Effector memory CD4-positive, alpha-beta T cell (primary cell): ENCODE measurements around the gene KCNN1.

Source experiments
- DNase-seq, 3 donors: peaks; one replicate each; pipeline ENCODE4 v3.0.0-alpha.2; 2020
- H3K27ac ChIP-seq: 2 replicates; pipeline ENCODE4 v1.7.0; 2013; ENCODE audit warnings: mild to moderate bottlenecking, low read length, moderate library complexity; ENCODE audit not compliant: insufficient read depth, poor library complexity, severe bottlenecking
- H3K27me3 ChIP-seq: replicated peaks from 2 replicates; pipeline ENCODE4 v1.7.0; 2013; ENCODE audit warnings: mild to moderate bottlenecking, low read length; ENCODE audit not compliant: insufficient read depth, control insufficient read depth, poor library complexity, severe bottlenecking
- H3K36me3 ChIP-seq: 2 replicates; pipeline ENCODE4 v1.7.0; 2013; ENCODE audit warnings: mild to moderate bottlenecking, low read length, moderate library complexity; ENCODE audit not compliant: control insufficient read depth, insufficient read depth
- H3K4me1 ChIP-seq: 2 replicates; pipeline ENCODE4 v1.7.0; 2013; ENCODE audit warnings: low read length, mild to moderate bottlenecking; ENCODE audit not compliant: control insufficient read depth, insufficient read depth, poor library complexity, severe bottlenecking
- H3K4me3 ChIP-seq: 2 replicates; pipeline ENCODE4 v1.7.0; 2013; ENCODE audit warnings: low read length, low read depth, mild to moderate bottlenecking; ENCODE audit not compliant: insufficient read depth, poor library complexity, severe bottlenecking
- H3K9me3 ChIP-seq: 2 replicates; pipeline ENCODE4 v1.7.0; 2013; ENCODE audit warnings: mild to moderate bottlenecking, low read length, moderate library complexity; ENCODE audit not compliant: control insufficient read depth

Gene KCNN1

DNA sequence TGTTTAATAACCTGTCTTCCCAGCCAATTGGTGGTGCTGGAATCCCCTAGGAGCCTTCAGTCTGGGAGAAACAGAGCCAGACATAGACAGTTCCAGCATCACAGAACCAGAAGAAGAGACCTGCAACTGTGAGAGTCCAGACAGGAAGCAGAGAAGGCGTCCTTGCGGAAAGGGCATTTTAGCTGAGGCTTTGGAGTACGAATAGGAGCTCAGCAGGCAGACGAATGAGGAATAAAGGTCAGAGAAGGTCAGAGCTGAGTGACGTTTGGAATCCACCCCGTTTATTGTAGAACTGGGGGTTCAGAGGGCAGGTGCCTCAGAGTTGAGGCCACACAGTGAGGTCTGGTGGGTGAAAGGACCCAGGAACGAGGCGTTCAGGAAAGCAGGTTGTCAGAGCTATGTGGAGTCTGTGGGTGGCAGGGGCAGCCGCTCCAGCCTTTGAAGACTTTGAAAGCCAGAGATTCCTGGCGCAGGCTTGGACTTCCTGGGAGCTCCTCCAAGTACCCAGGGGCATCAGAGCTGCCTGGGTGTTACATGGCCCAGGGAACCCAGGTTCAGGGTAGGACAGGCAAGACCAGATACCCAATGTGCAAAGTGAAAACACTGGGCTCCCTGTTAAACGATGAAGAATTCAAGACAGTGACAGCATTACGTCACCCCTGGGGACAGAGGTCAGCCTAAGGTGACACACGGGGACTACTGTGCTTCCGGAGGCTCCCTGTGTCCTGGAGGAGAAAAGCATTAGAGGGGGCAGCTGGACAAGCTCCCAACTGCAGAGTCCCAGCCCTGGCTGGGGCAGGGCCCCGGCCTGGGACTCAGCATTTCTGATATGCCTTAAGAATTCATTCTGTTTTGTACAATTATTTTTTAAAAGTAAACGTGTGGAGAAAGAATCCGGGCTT, 46.6 kb downstream of the KCNN1 start:
- peaks cover 48% of the 10 kb centered on the region for H3K4me1 ChIP-seq

GRCh38 chr19:18014197-18014596, 47.3 kb downstream of the KCNN1 start:
- Histone ChIP-seq H3K27ac (peak overlapping the region; percentile 75), H3K9me3 (no peaks in the 10 kb centered on the region), H3K4me3 (peak overlapping the region; percentile 29), H3K27me3 (no peaks in the 10 kb centered on the region), H3K4me1 (peaks cover 41% of the 10 kb centered on the region), H3K36me3 (peaks cover 38% of the 10 kb centered on the region)
- peak in 1 of 3 donors; percentile 54 for DNase-seq

More for the DNA sequence above, 46.6 kb downstream of the KCNN1 start:
- Histone ChIP-seq H3K27ac (peak overlapping the region; percentile 75), H3K9me3 (no peaks in the 10 kb centered on the region), H3K36me3 (peaks cover 45% of the 10 kb centered on the region), H3K4me3 (peak overlapping the region; percentile 29), H3K27me3 (no peaks in the 10 kb centered on the region)
- no peak for DNase-seq

DNA sequence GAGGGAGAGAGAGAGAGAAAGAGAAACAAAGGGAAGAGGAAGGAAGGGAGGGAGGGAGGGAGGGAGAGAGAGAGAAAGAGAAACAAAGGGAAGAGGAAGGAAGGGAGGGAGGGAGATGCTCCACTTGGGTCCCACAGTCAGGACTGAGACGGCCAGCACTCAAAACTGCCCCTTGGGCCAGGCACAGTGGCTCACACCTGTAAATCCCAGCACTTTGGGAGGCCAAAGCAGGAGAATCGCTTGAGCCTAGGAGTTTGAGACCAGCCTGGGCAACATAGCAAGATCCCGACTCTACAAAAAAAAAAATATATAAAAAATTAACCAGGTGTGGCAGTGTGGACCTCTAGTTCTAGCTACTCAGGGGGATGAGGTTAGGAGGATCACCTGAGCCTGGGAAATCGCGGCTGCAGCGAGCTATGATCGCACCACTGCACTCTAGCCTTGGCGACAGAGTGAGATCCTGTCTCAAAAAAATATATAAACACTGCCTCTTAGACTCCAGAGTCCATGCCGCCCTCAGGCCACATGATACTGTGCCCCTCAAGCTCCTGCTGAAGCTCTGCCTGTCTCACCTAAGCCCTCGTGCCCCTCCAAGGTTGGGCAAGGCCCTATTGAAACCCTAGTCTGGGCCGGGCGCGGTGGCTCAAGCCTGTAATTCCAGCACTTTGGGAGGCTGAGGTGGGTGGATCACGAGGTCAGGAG, 49.5 kb downstream of the KCNN1 start:
- Histone ChIP-seq H3K27ac (no peak overlapping the region), H3K27me3 (no peaks in the 10 kb centered on the region), H3K4me3 (no peak overlapping the region), H3K4me1 (peaks cover 46% of the 10 kb centered on the region), H3K36me3 (peaks cover 18% of the 10 kb centered on the region), H3K9me3 (no peaks in the 10 kb centered on the region)
- no peak for DNase-seq

GRCh38 chr19:18017275-18018083, 50.6 kb downstream of the KCNN1 start:
- no peaks in the 10 kb centered on the region for H3K9me3 ChIP-seq
- H3K4me1 ChIP-seq = peaks cover 54% of the 10 kb centered on the region
- no peak overlapping the region for H3K4me3 ChIP-seq
- no peak for DNase-seq
- H3K36me3 ChIP-seq = peaks cover 10% of the 10 kb centered on the region
- H3K27ac ChIP-seq = peak overlapping the region; percentile 31
- H3K27me3 ChIP-seq = no peaks in the 10 kb centered on the region

- Histone ChIP-seq H3K36me3 (no peaks in the 10 kb centered on the region), H3K4me3 (no peak overlapping the region), H3K9me3 (no peaks in the 10 kb centered on the region), H3K27me3 (no peaks in the 10 kb centered on the region), H3K4me1 (peaks cover 50% of the 10 kb centered on the region), H3K27ac (peak overlapping the region; percentile 73)
- no peak for DNase-seq
Measured at GRCh38 chr19:18020212-18021085, 53.5 kb downstream of the KCNN1 start.

DNA sequence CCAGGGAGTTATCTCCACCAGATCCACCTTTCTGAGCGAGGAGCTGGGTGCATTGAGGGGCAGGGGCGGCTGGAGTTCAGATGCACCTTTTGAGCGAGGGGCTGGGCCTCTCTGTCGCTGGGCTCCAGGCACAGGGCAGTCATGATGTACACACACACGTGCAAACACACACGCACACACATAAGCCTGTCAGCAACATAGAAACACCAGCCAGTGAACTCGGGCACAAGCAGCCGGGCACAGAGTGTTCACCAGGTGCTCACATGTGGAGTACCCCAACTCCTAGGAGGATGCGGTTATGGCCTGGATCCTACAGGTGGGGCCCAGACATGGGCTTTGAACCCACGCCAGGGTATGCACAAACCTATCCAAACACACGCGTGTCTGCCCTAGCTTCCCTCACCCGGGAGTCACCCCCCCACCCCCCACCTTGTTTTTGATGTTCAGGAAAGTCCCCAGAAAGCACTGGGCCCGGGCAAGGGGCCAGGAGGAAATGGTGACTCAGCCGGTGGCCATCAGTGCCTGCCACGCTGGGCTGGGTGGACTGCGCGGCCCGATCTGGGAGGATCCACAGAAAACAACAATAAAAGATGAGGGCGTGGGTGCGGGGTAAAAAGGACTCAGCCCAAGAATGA, 54.3 kb downstream of the KCNN1 start:
- Histone ChIP-seq H3K27ac (peak overlapping the region; percentile 73), H3K4me3 (no peak overlapping the region), H3K9me3 (no peaks in the 10 kb centered on the region), H3K36me3 (no peaks in the 10 kb centered on the region), H3K27me3 (no peaks in the 10 kb centered on the region), H3K4me1 (peaks cover 45% of the 10 kb centered on the region)
- DNase-seq = peak; percentile 71 to 82 (median 73)

DNA sequence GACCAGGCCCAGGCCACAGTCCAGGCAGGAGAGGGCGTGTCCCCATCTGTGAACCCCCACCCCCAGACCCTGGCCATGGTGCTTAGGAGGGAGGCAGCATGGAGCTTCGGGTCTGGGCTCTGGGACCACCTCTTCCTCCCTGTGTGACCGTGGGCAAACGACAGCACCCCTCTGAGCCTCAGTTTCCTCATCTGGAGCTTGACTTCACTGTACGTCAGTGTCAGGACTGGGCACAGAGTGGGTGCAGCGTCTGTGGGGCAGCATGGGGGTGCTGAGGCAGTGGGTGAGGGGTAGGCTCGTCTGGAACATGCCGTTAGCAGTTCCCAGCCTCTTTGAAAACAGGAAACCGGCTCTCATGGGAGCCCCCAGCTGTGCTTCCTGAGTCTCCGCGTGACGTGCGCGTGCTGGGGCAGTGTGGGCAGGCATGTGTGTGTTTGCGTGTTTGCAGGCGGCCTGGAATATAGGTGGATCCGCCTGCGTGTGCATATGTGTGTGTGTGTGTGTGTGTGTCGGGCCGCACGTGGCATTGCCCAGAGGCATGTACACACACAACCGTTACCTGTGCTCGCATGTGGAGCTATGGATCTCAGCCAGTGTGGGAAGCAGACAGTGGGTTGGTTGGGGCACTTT, 56.8 kb downstream of the KCNN1 start:
- H3K36me3 ChIP-seq = no peaks in the 10 kb centered on the region
- peaks cover 34% of the 10 kb centered on the region for H3K4me1 ChIP-seq
- H3K4me3 ChIP-seq = peak overlapping the region; percentile 22
- H3K27ac ChIP-seq = peak overlapping the region; percentile 80
- no peaks in the 10 kb centered on the region for H3K9me3 ChIP-seq
- peak; percentile 69 to 81 (median 69) for DNase-seq
- no peaks in the 10 kb centered on the region for H3K27me3 ChIP-seq

GRCh38 chr19:18027151-18027550, 60.2 kb downstream of the KCNN1 start:
- Histone ChIP-seq H3K4me1 (peaks cover 24% of the 10 kb centered on the region), H3K27ac (no peak overlapping the region), H3K9me3 (no peaks in the 10 kb centered on the region), H3K4me3 (no peak overlapping the region), H3K36me3 (no peaks in the 10 kb centered on the region), H3K27me3 (no peaks in the 10 kb centered on the region)
- DNase-seq = no peak
